ENCODE data around the gene PIGB. TPM values are rescaled to one million over a fixed set of nuclear protein-coding genes. Genes with fewer than 3 reads are reported as not detected.

Gene PIGB
- total RNA-seq, 1 experiment from 2014 or later = 15.1 TPM

DNA sequence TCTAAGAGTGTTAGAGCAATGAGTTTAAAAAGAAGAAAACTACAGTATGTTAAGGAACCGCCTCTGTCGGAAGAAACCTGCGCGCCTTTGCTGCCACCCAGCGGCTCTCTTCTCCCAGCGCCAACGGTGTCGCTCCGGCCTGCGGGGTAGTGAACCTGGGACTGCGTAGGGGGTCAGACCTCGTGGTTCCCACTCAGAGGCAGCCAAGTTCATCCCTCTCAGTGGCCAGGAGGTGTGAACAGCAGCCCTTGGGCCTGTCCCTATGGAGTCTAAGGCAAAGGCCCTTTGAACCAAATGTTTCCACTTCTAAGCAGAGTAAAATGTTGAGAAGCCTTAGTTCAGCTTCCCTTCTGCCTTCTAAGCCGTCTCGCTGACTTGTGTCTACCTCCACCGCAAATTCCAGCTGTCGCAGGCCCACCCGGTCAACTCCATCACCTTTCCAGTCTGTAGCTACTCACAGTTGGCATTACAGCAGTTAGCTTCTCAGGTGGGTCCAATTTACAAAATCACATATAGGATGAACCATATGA is 28.4 kb upstream of the PIGB start:
- CTCF ChIA-PET = interaction anchor here (3.2 kb wide), 1 partner anchor 73 kb away, joined by 11 read pairs; no protein-coding TSS in a partner anchor
- no peaks in the 10 kb centered on the region for H3K9me3 ChIP-seq (ENCODE audit: control insufficient read depth in 1 of 2, insufficient read depth in 1 of 2, low read depth in 1 of 2, low read length in 2 of 2)
- H3K27me3 ChIP-seq (ENCODE audit: insufficient read depth, low read length) = no peaks in the 10 kb centered on the region
- peak overlapping the region; percentile 99 for H3K4me2 ChIP-seq (ENCODE audit: low read length)
- no peaks in the 10 kb centered on the region for H3K79me2 ChIP-seq (ENCODE audit: insufficient read depth, low read length)
- DNase-seq (ENCODE audit: low read depth, low spot score) (peak; percentile 48), ATAC-seq (peak; percentile 86)
- H3K4me3 ChIP-seq (replicated peaks in 1 of 2; ENCODE audit: low read depth in 1 of 2, low read length in 2 of 2) = peak overlapping the region; percentile 64 to 83
- H3K27ac ChIP-seq (ENCODE audit: low read depth, low read length) = peak overlapping the region; percentile 58
- H3K4me1 ChIP-seq (ENCODE audit: control insufficient read depth in 1 of 2, insufficient read depth in 2 of 2, low read length in 2 of 2) = peaks cover 3 to 14% of the 10 kb centered on the region in 2 experiments; a peak in 3 of 4 replicates
- H2AFZ ChIP-seq (ENCODE audit: low read depth, low read length, poor library complexity, severe bottlenecking) = peak overlapping the region; percentile 95
- intact Hi-C loops (cut with micrococcal nuclease) = loop anchor here (1.0 kb wide), 1 partner anchor 73 kb away; no protein-coding TSS in a partner anchor
- H3K9me2 ChIP-seq (ENCODE audit: insufficient read depth) = no peaks in the 10 kb centered on the region
- H3K36me3 ChIP-seq (ENCODE audit: control insufficient read depth in 1 of 2, insufficient read depth in 2 of 2, low read length in 2 of 2) = no peaks in the 10 kb centered on the region
- no TSS peak for BruUV-seq (replicated peaks)
- POLR2A ChIA-PET = no interaction called here
- RAD21 ChIA-PET (ENCODE audit: low non-redundant PET in 1 of 2, low total read pairs in 2 of 2, uncharacterized antibody in 2 of 2, unreplicated experiment in 2 of 2) = interaction anchor here (1.1 to 1.2 kb wide), 2 partner anchors 73 kb away, joined by 4 to 9 read pairs; no protein-coding TSS in a partner anchor
- TF ChIP-seq, protein P1, sequence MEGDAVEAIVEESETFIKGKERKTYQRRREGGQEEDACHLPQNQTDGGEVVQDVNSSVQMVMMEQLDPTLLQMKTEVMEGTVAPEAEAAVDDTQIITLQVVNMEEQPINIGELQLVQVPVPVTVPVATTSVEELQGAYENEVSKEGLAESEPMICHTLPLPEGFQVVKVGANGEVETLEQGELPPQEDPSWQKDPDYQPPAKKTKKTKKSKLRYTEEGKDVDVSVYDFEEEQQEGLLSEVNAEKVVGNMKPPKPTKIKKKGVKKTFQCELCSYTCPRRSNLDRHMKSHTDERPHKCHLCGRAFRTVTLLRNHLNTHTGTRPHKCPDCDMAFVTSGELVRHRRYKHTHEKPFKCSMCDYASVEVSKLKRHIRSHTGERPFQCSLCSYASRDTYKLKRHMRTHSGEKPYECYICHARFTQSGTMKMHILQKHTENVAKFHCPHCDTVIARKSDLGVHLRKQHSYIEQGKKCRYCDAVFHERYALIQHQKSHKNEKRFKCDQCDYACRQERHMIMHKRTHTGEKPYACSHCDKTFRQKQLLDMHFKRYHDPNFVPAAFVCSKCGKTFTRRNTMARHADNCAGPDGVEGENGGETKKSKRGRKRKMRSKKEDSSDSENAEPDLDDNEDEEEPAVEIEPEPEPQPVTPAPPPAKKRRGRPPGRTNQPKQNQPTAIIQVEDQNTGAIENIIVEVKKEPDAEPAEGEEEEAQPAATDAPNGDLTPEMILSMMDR (IDR thresholded peaks at IDR 0.05 in 2 of 3, conservative IDR thresholded peaks at IDR 0.05 in 1 of 3; ENCODE audit: borderline replicate concordance in 1 of 3, insufficient read depth in 1 of 3, low read depth in 2 of 3, low read length in 2 of 3) = peak; percentile 73 to 91 (median 89)
- no peak for TF ChIP-seq CEBPB (IDR thresholded peaks at IDR 0.05; ENCODE audit: low read depth)
- TF ChIP-seq MAX (IDR thresholded peaks at IDR 0.05) = peak; percentile 55
- peak; percentile 88 for TF ChIP-seq RAD21 (IDR thresholded peaks at IDR 0.05; ENCODE audit: low read depth)
- peak overlapping the region; percentile 67 for H3K9ac ChIP-seq (ENCODE audit: low read length)
- H4K20me1 ChIP-seq (ENCODE audit: insufficient read depth) = no peaks in the 10 kb centered on the region

DNA sequence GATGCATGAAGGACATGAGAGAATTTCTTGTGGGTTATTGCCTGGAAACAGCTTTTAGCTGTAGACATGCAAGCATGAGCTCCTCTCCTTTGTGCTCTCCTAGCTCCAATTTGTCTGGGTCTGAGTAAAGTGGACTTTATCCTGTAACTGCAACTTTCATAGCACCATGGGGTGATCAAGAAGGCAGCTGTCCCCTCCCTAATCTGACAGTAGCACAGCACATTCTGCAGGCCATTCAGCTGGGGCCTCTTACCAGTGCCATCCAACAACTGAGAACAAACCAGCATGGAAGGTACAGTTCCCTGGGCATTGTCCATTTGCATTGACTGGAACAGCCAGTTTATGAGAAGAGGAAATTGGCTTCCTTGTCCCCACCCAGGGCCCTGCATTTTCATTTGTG is 21.7 kb upstream of the PIGB start:
- Histone ChIP-seq H3K79me2 (ENCODE audit: insufficient read depth, low read length) (no peaks in the 10 kb centered on the region), H3K4me3 (replicated peaks in 1 of 2; ENCODE audit: low read depth in 1 of 2, low read length in 2 of 2) (no peak overlapping the region), H3K9me3 (ENCODE audit: control insufficient read depth in 1 of 2, insufficient read depth in 1 of 2, low read depth in 1 of 2, low read length in 2 of 2) (no peaks in the 10 kb centered on the region), H4K20me1 (ENCODE audit: insufficient read depth) (no peaks in the 10 kb centered on the region), H3K27ac (ENCODE audit: low read depth, low read length) (no peak overlapping the region), H3K4me1 (ENCODE audit: control insufficient read depth in 1 of 2, insufficient read depth in 2 of 2, low read length in 2 of 2) (no peaks in the 10 kb centered on the region), H2AFZ (ENCODE audit: low read depth, low read length, poor library complexity, severe bottlenecking) (no peak overlapping the region), H3K27me3 (ENCODE audit: insufficient read depth, low read length) (no peaks in the 10 kb centered on the region), H3K9me2 (ENCODE audit: insufficient read depth) (no peaks in the 10 kb centered on the region), H3K4me2 (ENCODE audit: low read length) (no peak overlapping the region), H3K9ac (ENCODE audit: low read length) (no peak overlapping the region), H3K36me3 (ENCODE audit: control insufficient read depth in 1 of 2, insufficient read depth in 2 of 2, low read length in 2 of 2) (no peaks in the 10 kb centered on the region)
- ChIA-PET CTCF (no interaction called here), RAD21 (ENCODE audit: low non-redundant PET in 1 of 2, low total read pairs in 2 of 2, uncharacterized antibody in 2 of 2, unreplicated experiment in 2 of 2) (no interaction called here), POLR2A (no interaction called here)
- DNase-seq (ENCODE audit: low read depth, low spot score) = no peak
- BruUV-seq (replicated peaks) = no TSS peak
- intact Hi-C loops (cut with micrococcal nuclease) = no loop called here
- TF ChIP-seq SP1 (IDR thresholded peaks at IDR 0.05; ENCODE audit: low read depth) (no peak), JUND (IDR thresholded peaks at IDR 0.05) (no peak), ZFX (IDR thresholded peaks at IDR 0.05) (no peak), YY1 (IDR thresholded peaks at IDR 0.05; ENCODE audit: extremely low read depth, insufficient replicate concordance, low read depth, low read length) (no peak), ELF1 (IDR thresholded peaks at IDR 0.05; ENCODE audit: borderline replicate concordance, low read depth) (no peak), ZNF274 (IDR thresholded peaks at IDR 0.05; ENCODE audit: low read depth, low read length) (no peak), MAX (IDR thresholded peaks at IDR 0.05) (no peak), TCF7L2 (IDR thresholded peaks at IDR 0.05; ENCODE audit: borderline replicate concordance, extremely low read depth, insufficient read depth, insufficient read length) (no peak), POLR2A (IDR thresholded peaks at IDR 0.05; ENCODE audit: borderline replicate concordance, extremely low read depth, insufficient read depth, insufficient read length) (no peak)
- TF ChIP-seq, protein P1 (IDR thresholded peaks at IDR 0.05 in 2 of 3, conservative IDR thresholded peaks at IDR 0.05 in 1 of 3; ENCODE audit: borderline replicate concordance in 1 of 3, insufficient read depth in 1 of 3, low read depth in 2 of 3, low read length in 2 of 3) = no peak
- ATAC-seq = no peak

Data from HCT116 (cell line).